Left kidney (tissue), 2 donors: Measurements from ENCODE around the gene C19orf47. TPM values are rescaled to one million over a fixed set of nuclear protein-coding genes. Genes with fewer than 3 reads are reported as not detected.
"Not testable (repeated sequence)": the region's sequence is repeated elsewhere in the genome, so short reads cannot be mapped to it uniquely, and the experiment has no call there.

Experiments used
- DNase-seq: peaks from one replicate; pipeline ENCODE4 v3.0.0-alpha.2; 2013
- polyA plus RNA-seq: library from polyadenylated mRNA; unstranded; fragments of 120-200 nt; gene quantifications from one replicate; pipeline ENCODE4 v1.2.1, GENCODE V29; 2013; ENCODE audit not compliant: insufficient read length

The C19orf47 gene
- polyA plus RNA-seq, 1 donor: 8.4 TPM

DNA sequence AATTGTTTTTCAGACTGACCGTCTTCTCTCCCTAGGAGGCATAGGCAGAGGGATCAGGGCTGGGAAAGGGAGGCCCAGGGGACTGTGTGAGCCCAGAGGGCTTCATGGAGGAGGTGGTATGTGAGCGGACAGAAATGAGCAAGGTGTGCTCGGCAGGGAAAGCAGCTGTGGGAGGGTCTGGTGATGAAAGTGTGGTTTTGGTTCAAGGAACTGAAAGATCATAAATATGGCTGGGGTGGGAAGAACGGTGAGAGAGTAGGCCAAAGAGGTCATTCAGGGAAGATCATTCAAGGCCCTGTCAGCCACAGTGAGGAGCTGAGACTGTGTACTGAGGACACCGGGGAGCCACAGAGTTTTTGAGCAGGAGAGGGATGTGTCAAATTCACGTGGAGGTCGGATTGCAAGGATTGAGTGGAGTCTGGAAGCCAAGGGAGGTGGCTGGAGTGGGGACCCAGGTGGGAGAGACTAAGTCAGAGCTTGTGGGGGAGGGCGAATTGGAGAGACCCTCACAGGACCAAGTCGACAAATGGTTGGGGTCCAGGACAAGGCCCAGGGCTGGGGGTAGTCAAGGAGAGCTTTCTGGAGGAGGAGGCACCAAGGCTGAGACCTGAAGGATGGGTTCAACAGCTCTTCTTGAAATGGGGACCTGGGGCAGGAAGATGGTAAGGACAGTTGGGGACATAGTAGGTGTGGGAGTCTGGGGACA, 7.9 kb upstream of the C19orf47 start:
- DNase-seq: no peak

- peak; percentile 46 for DNase-seq
Observed at GRCh38 chr19:40348961-40349507, 837 bp upstream of the C19orf47 start.

DNA sequence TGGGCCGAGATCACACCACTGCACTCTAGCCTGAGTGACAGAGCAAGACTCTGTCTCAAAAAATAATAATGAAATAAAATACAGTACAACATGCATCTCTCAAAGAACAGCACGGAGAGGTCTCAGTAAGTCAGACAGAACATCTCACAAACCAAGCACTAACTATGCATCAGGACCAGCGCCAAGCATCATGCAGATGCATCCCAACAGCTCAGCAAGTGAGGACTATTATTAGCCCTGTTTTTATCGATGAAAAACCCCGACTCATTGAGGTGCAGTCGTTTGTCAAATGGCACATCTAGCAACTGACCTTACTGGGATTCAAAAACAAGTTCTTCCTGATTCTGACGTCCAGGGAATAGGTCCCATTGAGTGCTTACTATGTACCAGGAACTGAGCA, 3.8 kb downstream of the C19orf47 start:
- no peak for DNase-seq

GRCh38 chr19:40342644-40343311, 5.4 kb downstream of the C19orf47 start:
- no peak for DNase-seq

DNA sequence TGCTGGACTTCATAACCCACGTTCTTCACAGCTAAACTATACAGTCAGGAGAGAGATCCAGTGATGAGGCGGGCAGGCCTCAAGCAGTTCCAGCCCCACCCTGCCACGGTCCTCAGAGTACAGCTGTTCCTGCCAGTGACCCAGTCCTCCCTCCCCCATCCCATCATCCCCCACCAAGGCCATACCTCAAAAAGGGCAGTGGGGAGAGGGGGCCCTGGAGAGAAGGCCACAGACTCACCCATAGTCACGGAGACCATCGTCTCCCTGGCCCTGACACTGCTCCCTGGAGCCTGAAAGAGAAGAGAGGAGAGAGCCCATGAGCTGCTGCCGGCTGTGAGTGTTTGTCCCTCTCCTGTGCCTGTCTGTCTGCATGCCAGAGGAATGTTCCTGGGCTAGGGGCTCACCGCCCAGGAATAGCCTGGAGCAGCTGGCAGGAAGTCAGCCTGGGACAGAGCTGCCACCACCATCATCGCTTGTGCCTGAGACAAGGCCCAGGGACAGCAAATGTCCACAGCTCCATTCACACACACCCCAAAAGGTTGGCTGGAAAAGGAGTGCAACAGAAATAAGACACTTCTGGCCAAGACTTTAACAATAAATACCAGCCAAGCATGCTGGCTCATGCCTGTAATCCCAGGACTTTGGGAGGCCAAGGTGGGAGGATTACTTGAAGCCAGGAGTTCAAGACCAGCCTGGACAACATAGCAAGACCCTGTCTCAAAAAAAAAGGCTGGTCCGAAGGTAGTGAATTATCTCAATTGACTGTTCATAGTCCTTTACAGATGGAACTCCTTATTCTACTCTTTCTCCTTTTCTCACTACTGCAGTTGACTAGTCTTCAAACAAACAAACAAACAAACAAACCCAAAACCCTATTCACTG, 6.4 kb downstream of the C19orf47 start:
- no peak for DNase-seq

GRCh38 chr19:40339018-40339728, 9.0 kb downstream of the C19orf47 start:
- no peak for DNase-seq

GRCh38 chr19:40337594-40337993, 10.6 kb downstream of the C19orf47 start:
- no peak for DNase-seq

DNA sequence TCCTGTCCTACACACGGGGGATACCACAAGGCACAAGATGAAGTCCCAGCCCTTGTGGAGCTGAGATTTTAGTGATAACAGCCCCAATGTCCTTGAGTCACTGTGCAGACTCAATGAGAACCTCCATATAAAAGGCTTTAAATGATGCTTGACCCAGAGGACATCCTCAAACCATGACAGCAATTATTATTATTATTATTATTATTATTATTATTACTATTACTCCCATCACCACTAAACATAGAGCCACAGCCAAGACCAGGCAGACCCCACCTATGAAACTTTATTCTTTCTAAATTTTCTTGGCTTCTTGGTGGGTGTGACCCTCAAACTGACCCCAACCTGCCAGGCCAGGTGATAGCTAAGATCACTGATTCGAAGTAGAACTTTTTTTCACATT, 11.1 kb downstream of the C19orf47 start:
- DNase-seq: no peak

DNA sequence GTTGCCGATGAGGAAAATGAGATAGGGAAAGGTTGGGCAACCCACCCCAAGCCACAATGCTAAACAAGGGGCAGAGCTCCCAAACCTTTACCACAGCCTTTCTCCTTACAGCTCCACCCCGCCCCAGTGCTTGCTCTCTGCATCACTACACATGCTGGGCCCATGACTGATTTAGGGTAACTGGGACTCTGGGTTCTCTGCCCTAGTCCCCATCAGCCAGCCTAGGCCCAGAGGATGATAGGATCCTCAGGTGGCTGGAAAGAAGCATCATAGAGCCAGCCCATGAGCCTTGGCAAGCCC, 11.6 kb downstream of the C19orf47 start:
- DNase-seq: no peak

DNA sequence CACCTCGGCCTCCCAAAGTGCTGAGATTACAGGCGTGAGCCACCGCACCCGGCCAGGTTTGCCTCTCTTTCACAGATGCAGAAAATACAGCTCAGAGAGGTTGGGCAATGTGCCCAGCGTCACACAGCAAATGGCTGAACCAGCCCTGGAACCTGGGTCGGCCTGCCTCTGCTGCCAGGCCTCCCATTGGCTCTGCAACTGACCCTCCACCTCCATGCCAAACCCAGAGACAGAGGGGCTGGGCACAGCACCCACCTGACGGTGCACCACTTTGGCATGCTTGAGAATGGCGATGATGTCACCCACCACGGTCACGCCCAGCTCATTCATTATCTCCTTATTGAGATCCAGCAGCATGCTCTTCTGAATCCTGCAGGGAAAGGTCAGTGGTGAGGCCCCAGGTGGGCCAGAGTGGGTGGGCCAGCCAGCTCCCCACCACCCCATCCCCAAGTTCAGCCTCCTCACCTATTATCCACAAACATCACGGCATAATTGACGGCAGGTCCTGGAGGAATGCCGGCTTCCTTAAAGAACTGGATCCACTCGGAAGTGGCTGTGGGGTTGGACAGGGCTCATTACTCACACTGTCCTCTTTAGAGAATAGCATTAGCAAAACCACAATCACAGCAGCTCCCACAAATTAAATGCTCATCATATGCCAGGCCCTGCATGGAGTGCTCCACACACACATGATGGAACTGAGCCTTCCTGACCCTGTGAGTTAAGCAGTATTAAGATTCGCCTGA, 12.2 kb downstream of the C19orf47 start:
- no peak for DNase-seq

DNA sequence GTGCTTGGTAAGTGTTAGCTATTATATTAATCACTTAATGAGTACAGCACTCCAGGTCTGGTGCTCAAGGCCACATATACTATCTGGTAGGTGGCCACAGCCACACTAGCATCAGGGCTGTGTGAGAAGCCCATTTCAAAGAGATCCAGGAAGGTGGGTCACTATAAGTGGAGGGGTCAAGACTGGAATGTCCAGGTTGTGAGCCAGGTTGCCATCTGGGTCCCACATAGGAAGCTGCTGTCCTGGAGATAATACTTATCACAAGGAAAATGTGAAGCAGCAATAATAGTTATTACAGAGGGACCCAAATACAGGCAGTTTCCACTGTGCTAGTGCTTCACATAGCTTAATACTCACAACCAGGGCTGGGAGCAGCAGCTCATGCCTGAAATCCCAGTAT, 13.1 kb downstream of the C19orf47 start:
- no peak for DNase-seq

GRCh38 chr19:40333083-40333482, 15.1 kb downstream of the C19orf47 start:
- not testable (repeated sequence) for DNase-seq

DNA sequence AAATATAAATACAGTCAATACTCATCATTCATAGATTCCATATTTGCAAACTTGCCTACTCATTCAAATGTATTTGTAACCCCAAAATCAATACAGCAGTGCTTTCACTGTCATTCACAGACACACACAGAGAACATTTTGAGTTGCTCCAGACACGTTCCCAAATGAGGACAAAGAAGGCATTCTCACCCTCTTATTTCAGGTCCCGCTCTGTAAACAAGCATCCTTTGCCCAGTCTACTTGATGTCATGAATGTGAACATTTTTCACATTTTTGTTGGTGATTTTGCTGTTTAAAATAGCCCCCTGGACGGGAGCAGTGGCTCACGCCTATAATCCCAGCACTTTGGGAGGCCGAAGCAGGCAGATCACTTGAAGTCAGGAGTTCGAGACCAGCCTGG, 15.5 kb downstream of the C19orf47 start:
- DNase-seq: no peak

- DNase-seq: no peak
Observed at GRCh38 chr19:40331052-40331451, 17.1 kb downstream of the C19orf47 start.

DNA sequence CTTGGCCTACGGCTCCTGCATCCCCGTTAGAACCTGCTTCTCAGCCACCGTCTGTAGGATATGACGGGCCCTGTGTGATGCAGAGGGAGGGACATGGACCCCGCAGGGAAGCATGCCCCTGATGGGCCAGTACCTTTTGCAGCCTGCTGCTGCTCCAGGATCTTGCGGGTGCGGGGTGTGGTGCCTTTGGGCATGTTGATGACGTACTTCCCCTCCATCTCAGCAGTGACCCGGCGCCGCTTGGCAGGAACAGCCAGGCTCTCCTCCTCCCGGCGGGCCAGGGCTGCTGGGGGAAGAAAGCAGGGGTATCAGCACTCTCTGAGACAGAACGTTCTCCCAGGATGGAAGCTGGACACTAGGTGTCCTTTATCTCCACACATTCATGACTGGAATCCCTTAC, 22.0 kb downstream of the C19orf47 start:
- no peak for DNase-seq

- no peak for DNase-seq
Observed at GRCh38 chr19:40323705-40324104, 24.5 kb downstream of the C19orf47 start.

DNA sequence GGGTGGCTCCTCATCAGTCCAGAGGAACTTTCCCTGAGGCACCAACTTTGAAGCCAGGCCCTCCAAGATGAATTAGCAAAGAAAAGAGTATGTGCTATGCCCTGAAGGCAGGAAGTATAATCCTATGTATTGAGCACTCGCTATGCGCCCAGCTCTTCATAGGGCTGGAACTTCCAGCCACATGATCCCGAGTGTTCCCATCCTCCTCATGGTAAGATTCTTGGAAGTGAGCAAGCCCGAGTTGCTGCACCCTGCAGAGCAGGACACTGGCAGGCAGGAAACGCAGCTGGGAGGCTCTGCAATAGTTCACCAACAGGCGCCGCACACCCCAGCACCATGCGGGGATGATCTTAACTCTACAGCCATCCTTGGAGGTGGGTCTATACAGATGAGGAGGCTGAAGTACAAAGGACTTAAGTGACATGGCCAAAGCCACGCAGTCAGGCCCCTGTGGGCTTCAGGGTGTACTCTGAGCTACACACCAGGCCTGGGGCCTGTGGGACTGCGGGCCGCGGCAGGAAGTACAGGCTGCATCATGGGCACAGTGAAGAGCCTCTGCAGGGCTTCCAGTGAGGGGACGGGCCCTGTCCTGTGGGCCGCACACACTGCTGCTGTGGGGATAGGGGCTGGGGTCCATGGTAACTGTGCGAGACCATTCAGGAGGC, 25.1 kb downstream of the C19orf47 start:
- DNase-seq: no peak

GRCh38 chr19:40322271-40322610, 26.0 kb downstream of the C19orf47 start:
- no peak for DNase-seq

GRCh38 chr19:40321566-40322270, 26.5 kb downstream of the C19orf47 start:
- DNase-seq: no peak

GRCh38 chr19:40321076-40321475, 27.1 kb downstream of the C19orf47 start:
- no peak for DNase-seq
